ENCODE results near the gene POLR2L. TPM values are rescaled to one million over a fixed set of nuclear protein-coding genes. Genes with fewer than 3 reads are reported as not detected.

The POLR2L gene
- polyA plus RNA-seq, 1 of the 3 experiments (the other 2 are of a cell fraction), result 540 TPM

GRCh38 chr11:890794-891540 is 48.6 kb upstream of the POLR2L start:
- Histone ChIP-seq H4K20me1 (ENCODE audit: insufficient read depth) (no peaks in the 10 kb centered on the region), H2AFZ (ENCODE audit: low read depth) (no peak overlapping the region), H3K4me3 (ENCODE audit: low read depth in 2 of 2, low read length in 1 of 2) (no peak overlapping the region), H3K9me3 (no peaks in the 10 kb centered on the region), H3K27me3 (ENCODE audit: insufficient read depth) (no peaks in the 10 kb centered on the region), H3K79me2 (ENCODE audit: insufficient read depth) (no peaks in the 10 kb centered on the region), H3F3A (replicated peaks; ENCODE audit: insufficient read depth) (no peaks in the 10 kb centered on the region), H3K9me2 (no peaks in the 10 kb centered on the region), H3K4me2 (no peak overlapping the region), H3K9ac (no peak overlapping the region), H3K4me1 (ENCODE audit: control insufficient read depth in 1 of 2, insufficient read depth in 2 of 2, low read depth in 1 of 2, low read length in 1 of 2) (peaks cover 0 to 24% of the 10 kb centered on the region in 2 experiments; a peak in 1 of 4 replicates), H3K27ac (ENCODE audit: low read depth in 2 of 2, low read length in 1 of 2) (peak overlapping the region in 1 of 2 experiments; percentile 47; a peak in 1 of 4 replicates), H3K36me3 (replicated peaks in 1 of 2; ENCODE audit: control insufficient read depth in 1 of 2, insufficient read depth in 2 of 2, low read length in 1 of 2) (peaks cover 0 to 9% of the 10 kb centered on the region in 2 experiments)
- WGBS (ENCODE audit: low lambda C conversion rate), result 85% methylated on average over 6 of the region's 27 CpGs
- CTCF ChIA-PET, result interaction anchor here (1.0 to 2.6 kb wide), 5 partner anchors 21 to 59 kb away, joined by 3 to 17 read pairs (median 4); partner anchors contain the start of gene CD151
- TF ChIP-seq RXRA (IDR thresholded peaks at IDR 0.05; ENCODE audit: borderline replicate concordance, low read depth), result no peak
- no peak for TF ChIP-seq MEF2A (IDR thresholded peaks at IDR 0.05; ENCODE audit: borderline replicate concordance, low read depth)
- no peak for TF ChIP-seq GATA2 (CRISPR knock-in tag; IDR thresholded peaks at IDR 0.05)
- no peak for TF ChIP-seq ZBTB33 (IDR thresholded peaks at IDR 0.05; ENCODE audit: borderline replicate concordance, low read depth)
- TF ChIP-seq NFIC (IDR thresholded peaks at IDR 0.05; ENCODE audit: borderline replicate concordance), result no peak
- TF ChIP-seq, protein P1, sequence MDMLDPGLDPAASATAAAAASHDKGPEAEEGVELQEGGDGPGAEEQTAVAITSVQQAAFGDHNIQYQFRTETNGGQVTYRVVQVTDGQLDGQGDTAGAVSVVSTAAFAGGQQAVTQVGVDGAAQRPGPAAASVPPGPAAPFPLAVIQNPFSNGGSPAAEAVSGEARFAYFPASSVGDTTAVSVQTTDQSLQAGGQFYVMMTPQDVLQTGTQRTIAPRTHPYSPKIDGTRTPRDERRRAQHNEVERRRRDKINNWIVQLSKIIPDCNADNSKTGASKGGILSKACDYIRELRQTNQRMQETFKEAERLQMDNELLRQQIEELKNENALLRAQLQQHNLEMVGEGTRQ (IDR thresholded peaks at IDR 0.05; ENCODE audit: borderline replicate concordance, low read depth, low read length), result no peak
- peak; percentile 71 for DNase-seq
- POLR2A ChIA-PET, result interaction anchor here (0.8 to 1.1 kb wide), 2 partner anchors 14 to 72 kb away, joined by 3 read pairs; partner anchors contain the start of gene PNPLA2

- Histone ChIP-seq H3K4me3 (ENCODE audit: low read depth in 2 of 2, low read length in 1 of 2) (no peak overlapping the region), H3K9me3 (no peaks in the 10 kb centered on the region), H4K20me1 (ENCODE audit: insufficient read depth) (no peaks in the 10 kb centered on the region), H3K79me2 (ENCODE audit: insufficient read depth) (no peaks in the 10 kb centered on the region), H2AFZ (ENCODE audit: low read depth) (no peak overlapping the region), H3K27me3 (ENCODE audit: insufficient read depth) (no peaks in the 10 kb centered on the region), H3F3A (replicated peaks; ENCODE audit: insufficient read depth) (no peaks in the 10 kb centered on the region), H3K4me2 (no peak overlapping the region), H3K4me1 (ENCODE audit: control insufficient read depth in 1 of 2, insufficient read depth in 2 of 2, low read depth in 1 of 2, low read length in 1 of 2) (peaks cover 0 to 24% of the 10 kb centered on the region in 2 experiments; a peak in 1 of 4 replicates), H3K27ac (ENCODE audit: low read depth in 2 of 2, low read length in 1 of 2) (no peak overlapping the region; a peak in 1 of 4 replicates), H3K9me2 (no peaks in the 10 kb centered on the region), H3K36me3 (replicated peaks in 1 of 2; ENCODE audit: control insufficient read depth in 1 of 2, insufficient read depth in 2 of 2, low read length in 1 of 2) (peaks cover 0 to 7% of the 10 kb centered on the region in 2 experiments), H3K9ac (no peak overlapping the region)
- WGBS (ENCODE audit: low lambda C conversion rate), result 96% methylated on average over 9 of the region's 32 CpGs
- TF ChIP-seq GABPA (IDR thresholded peaks at IDR 0.05; ENCODE audit: low read depth), result no peak
- no peak for TF ChIP-seq MEF2A (IDR thresholded peaks at IDR 0.05; ENCODE audit: borderline replicate concordance, low read depth)
- TF ChIP-seq RXRA (IDR thresholded peaks at IDR 0.05; ENCODE audit: borderline replicate concordance, low read depth), result no peak
- TF ChIP-seq, protein P2, sequence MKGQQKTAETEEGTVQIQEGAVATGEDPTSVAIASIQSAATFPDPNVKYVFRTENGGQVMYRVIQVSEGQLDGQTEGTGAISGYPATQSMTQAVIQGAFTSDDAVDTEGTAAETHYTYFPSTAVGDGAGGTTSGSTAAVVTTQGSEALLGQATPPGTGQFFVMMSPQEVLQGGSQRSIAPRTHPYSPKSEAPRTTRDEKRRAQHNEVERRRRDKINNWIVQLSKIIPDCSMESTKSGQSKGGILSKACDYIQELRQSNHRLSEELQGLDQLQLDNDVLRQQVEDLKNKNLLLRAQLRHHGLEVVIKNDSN (IDR thresholded peaks at IDR 0.05; ENCODE audit: borderline replicate concordance, low read depth), result no peak
- TF ChIP-seq MXI1 (IDR thresholded peaks at IDR 0.05; ENCODE audit: low read depth, low read length), result no peak
- ChIA-PET CTCF (interaction anchor here (1.8 kb wide), 1 partner anchor 38 kb away, joined by 5 read pairs; no protein-coding TSS in a partner anchor), POLR2A (no interaction called here)
- no peak for DNase-seq
Observed at GRCh38 chr11:889687-890475, 47.6 kb upstream of the POLR2L start.

Data from SK-N-SH (cell line).